CD4-positive, alpha-beta T cell treated with Interleukin-4 for 4 hours (primary cell): ENCODE data around the gene LRRC18.

ENCODE experiments used
- DNase-seq: peaks from one replicate; pipeline ENCODE4 v3.0.0-alpha.2; 2020

The LRRC18 gene

GRCh38 chr10:48945441-48946130 lies 5.9 kb upstream of the LRRC18 start:
- DNase-seq: no peak

GRCh38 chr10:48944171-48944570 lies 4.5 kb upstream of the LRRC18 start:
- no peak for DNase-seq

GRCh38 chr10:48943096-48943495 lies 3.5 kb upstream of the LRRC18 start:
- DNase-seq: no peak

- no peak for DNase-seq
These were observed 1.9 kb upstream of the LRRC18 start for GRCh38 chr10:48941427-48942075.

GRCh38 chr10:48940958-48941357 lies 1.3 kb upstream of the LRRC18 start:
- no peak for DNase-seq

- DNase-seq: no peak
These were observed 732 bp upstream of the LRRC18 start for GRCh38 chr10:48940372-48940771.

GRCh38 chr10:48938990-48939536 lies 577 bp downstream of the LRRC18 start:
- DNase-seq: no peak

GRCh38 chr10:48938281-48938680 lies 1.4 kb downstream of the LRRC18 start:
- no peak for DNase-seq

GRCh38 chr10:48937796-48938195 lies 1.8 kb downstream of the LRRC18 start:
- no peak for DNase-seq

- DNase-seq: no peak
These were observed 4.1 kb downstream of the LRRC18 start for GRCh38 chr10:48935577-48935976.

GRCh38 chr10:48934672-48935501 lies 4.8 kb downstream of the LRRC18 start:
- no peak for DNase-seq

GRCh38 chr10:48932831-48933664 lies 6.6 kb downstream of the LRRC18 start:
- DNase-seq: no peak

- no peak for DNase-seq
These were observed 8.5 kb downstream of the LRRC18 start for GRCh38 chr10:48931188-48931587.

- no peak for DNase-seq
These were observed 10.1 kb downstream of the LRRC18 start for GRCh38 chr10:48929413-48929990.

GRCh38 chr10:48926764-48927540 lies 12.7 kb downstream of the LRRC18 start:
- no peak for DNase-seq

- no peak for DNase-seq
These were observed 13.4 kb downstream of the LRRC18 start for GRCh38 chr10:48926255-48926654.

- DNase-seq: no peak
These were observed 14.7 kb downstream of the LRRC18 start for GRCh38 chr10:48924988-48925387.

GRCh38 chr10:48923748-48924147 lies 15.9 kb downstream of the LRRC18 start:
- DNase-seq: no peak

GRCh38 chr10:48913674-48914073 lies 26.0 kb downstream of the LRRC18 start:
- DNase-seq: no peak

GRCh38 chr10:48910548-48910947 lies 29.1 kb downstream of the LRRC18 start:
- no peak for DNase-seq

GRCh38 chr10:48907730-48908129 lies 31.9 kb downstream of the LRRC18 start:
- no peak for DNase-seq
